ENCODE measurements around the gene ERC2.

The ERC2 gene

GRCh38 chr3:55534876-55535275 is 933.4 kb downstream of the ERC2 start:
- TF ChIP-seq ZNF792 (tag by site-specific recombination; IDR thresholded peaks at IDR 0.05) = no peak
- no peak for TF ChIP-seq ZNF776 (tag by site-specific recombination; IDR thresholded peaks at IDR 0.05; ENCODE audit: borderline replicate concordance)
- TF ChIP-seq ZNF664 (tag by site-specific recombination; IDR thresholded peaks at IDR 0.05) = no peak
- no peak for TF ChIP-seq ZNF335 (tag by site-specific recombination; conservative IDR thresholded peaks at IDR 0.05)
- TF ChIP-seq ZNF645 (tag by site-specific recombination; IDR thresholded peaks at IDR 0.05) = no peak
- no peak for TF ChIP-seq ZNF112 (tag by site-specific recombination; IDR thresholded peaks at IDR 0.05)
- TF ChIP-seq ZBTB7A (tag by site-specific recombination; IDR thresholded peaks at IDR 0.05; ENCODE audit: low read depth) = no peak
- no peak for TF ChIP-seq PATZ1 (tag by site-specific recombination; IDR thresholded peaks at IDR 0.05)
- no peak for TF ChIP-seq ZBTB20 (tag by site-specific recombination; IDR thresholded peaks at IDR 0.05)
- TF ChIP-seq ZBTB1 (tag by site-specific recombination; IDR thresholded peaks at IDR 0.05) = no peak
- no peak for TF ChIP-seq ZBTB49 (tag by site-specific recombination; IDR thresholded peaks at IDR 0.05; ENCODE audit: low read depth)
- no peak for TF ChIP-seq ZSCAN16 (tag by site-specific recombination; IDR thresholded peaks at IDR 0.05)
- TF ChIP-seq CTCF (tag by site-specific recombination; IDR thresholded peaks at IDR 0.05) = no peak
- H3K4me1 ChIP-seq (ENCODE audit: control insufficient read depth, insufficient read depth, low read length) = no peaks in the 10 kb centered on the region
- ChIA-PET POLR2A (interaction anchor here (0.5 kb wide), 1 partner anchor 10 kb away, joined by 12 read pairs; no protein-coding TSS in a partner anchor), CTCF (interaction anchor here (0.5 to 0.7 kb wide), 2 partner anchors 166 to 451 kb away, joined by 3 to 4 read pairs; no protein-coding TSS in a partner anchor)
- no peak overlapping the region for H3K4me3 ChIP-seq (ENCODE audit: low read depth, low read length)
- no peak overlapping the region for H3K27ac ChIP-seq (ENCODE audit: extremely low read depth, low read depth, low read length)
- no peaks in the 10 kb centered on the region for H3K9me3 ChIP-seq (ENCODE audit: control insufficient read depth, insufficient read depth, low read depth, low read length)
- H3K36me3 ChIP-seq (ENCODE audit: control insufficient read depth in 2 of 2, insufficient read depth in 1 of 2, low read length in 2 of 2) = no peaks in the 10 kb centered on the region

- ChIA-PET CTCF (no interaction called here), POLR2A (no interaction called here)
- Histone ChIP-seq H3K36me3 (ENCODE audit: control insufficient read depth in 2 of 2, insufficient read depth in 1 of 2, low read length in 2 of 2) (no peaks in the 10 kb centered on the region), H3K4me1 (ENCODE audit: control insufficient read depth, insufficient read depth, low read length) (no peaks in the 10 kb centered on the region), H3K27ac (ENCODE audit: extremely low read depth, low read depth, low read length) (no peak overlapping the region), H3K9me3 (ENCODE audit: control insufficient read depth, insufficient read depth, low read depth, low read length) (no peaks in the 10 kb centered on the region), H3K4me3 (ENCODE audit: low read depth, low read length) (no peak overlapping the region)
- TF ChIP-seq SP3 (tag by site-specific recombination; IDR thresholded peaks at IDR 0.05) (no peak), ZNF548 (tag by site-specific recombination; IDR thresholded peaks at IDR 0.05) (no peak), PRDM2 (tag by site-specific recombination; IDR thresholded peaks at IDR 0.05; ENCODE audit: borderline replicate concordance) (no peak), ZNF324 (tag by site-specific recombination; IDR thresholded peaks at IDR 0.05) (no peak)
Observed at GRCh38 chr3:55532806-55533205, 935.5 kb downstream of the ERC2 start.

Data from HEK293 (cell line).